K562 (cell line): ENCODE results near the gene POR. TPM values are rescaled to one million over a fixed set of nuclear protein-coding genes. Genes with fewer than 3 reads are reported as not detected.

Experiments
- BRCA1 ChIP-seq, 2 experiments: fragments of 450-650 bp in 1 of 2; sonication (generic) in 1 of 2; formaldehyde crosslinking in 1 of 2; IDR thresholded peaks; 2 replicates each; pipeline versions ENCODE4 v1.5.0 to v1.6.1; 2017 to 2020; ENCODE audit warnings: mild to moderate bottlenecking in 1 of 2, missing genetic modification reagents in 1 of 2
- GATA2 ChIP-seq: sonication (generic); formaldehyde crosslinking; IDR thresholded peaks from 2 replicates; pipeline ENCODE4 v1.4.0; 2020; ENCODE audit warnings: mild to moderate bottlenecking, missing genetic modification reagents
- MAFF ChIP-seq: IDR thresholded peaks from 2 replicates; pipeline ENCODE4 v1.6.1; 2012; ENCODE audit warnings: low read length, improper control_type of control experiment
- MAFK ChIP-seq: IDR thresholded peaks from 2 replicates; pipeline ENCODE4 v1.6.1; 2011; ENCODE audit warnings: low read length, improper control_type of control experiment
- PHF20 ChIP-seq: fragments of 450-650 bp; IDR thresholded peaks from 2 replicates; pipeline ENCODE4 v1.6.1; 2018; ENCODE audit not compliant: partially characterized antibody
- POLR2B ChIP-seq: fragments of 450-650 bp; IDR thresholded peaks from 2 replicates; pipeline ENCODE4 v1.6.1; 2018; ENCODE audit warnings: low read depth; ENCODE audit not compliant: partially characterized antibody
- RB1 ChIP-seq: fragments of 450-650 bp; IDR thresholded peaks from 2 replicates; pipeline ENCODE4 v1.6.1; 2017; ENCODE audit warnings: low read depth, mild to moderate bottlenecking
- RBFOX2 ChIP-seq: fragments of 200-400 bp; formaldehyde crosslinking; IDR thresholded peaks from 2 replicates; pipeline ENCODE4 v1.6.1; 2017; ENCODE audit warnings: low read depth, mild to moderate bottlenecking, low read length, moderate library complexity
- SAP30 ChIP-seq: fragments of 200-600 bp; sonication (generic); IDR thresholded peaks from 2 replicates; pipeline ENCODE4 v1.6.1; 2012; ENCODE audit warnings: borderline replicate concordance, low read depth, mild to moderate bottlenecking, moderate library complexity, low read length, control low read depth, inconsistent platforms; ENCODE audit not compliant: insufficient read depth, poor library complexity, severe bottlenecking
- SP2 ChIP-seq: IDR thresholded peaks from 2 replicates; pipeline ENCODE4 v1.6.1; 2011; ENCODE audit warnings: mild to moderate bottlenecking, low read depth, low read length, moderate library complexity; ENCODE audit not compliant: poor library complexity, severe bottlenecking; ENCODE audit errors: extremely low read depth
- TEAD1 ChIP-seq, 2 experiments: fragments of 450-650 bp in 1 of 2; sonication (generic) in 1 of 2; formaldehyde crosslinking; IDR thresholded peaks; 2 replicates each; pipeline versions ENCODE4 v1.4.0 to v1.8.0; 2020 to 2022; ENCODE audit warnings: mild to moderate bottlenecking in 2 of 2, missing genetic modification reagents in 1 of 2
- ZBTB7A ChIP-seq: IDR thresholded peaks from 2 replicates; pipeline ENCODE4 v1.6.1; 2011; ENCODE audit warnings: low read depth, mild to moderate bottlenecking, low read length, moderate library complexity, borderline replicate concordance; ENCODE audit not compliant: control insufficient read depth
- ZNF124 ChIP-seq: sonication (generic); formaldehyde crosslinking; IDR thresholded peaks from 2 replicates; pipeline ENCODE4 v1.8.1; 2022; ENCODE audit warnings: missing genetic modification reagents
- ZNF143 ChIP-seq: sonication (generic); formaldehyde crosslinking; IDR thresholded peaks from 2 replicates; pipeline ENCODE4 v1.9.0; 2022; ENCODE audit warnings: mild to moderate bottlenecking, missing genetic modification reagents
- ZNF445 ChIP-seq: fragments of 250-450 bp; sonication (Bioruptor Pico); IDR thresholded peaks from 2 replicates; pipeline ENCODE4 v1.4.0; 2020; ENCODE audit warnings: low read depth, mild to moderate bottlenecking, moderate library complexity
- ZNF57 ChIP-seq: fragments of 450-650 bp; formaldehyde crosslinking; IDR thresholded peaks from 2 replicates; pipeline ENCODE4 v1.4.0; 2020; ENCODE audit warnings: mild to moderate bottlenecking, moderate library complexity
- ZNF785 ChIP-seq: fragments of 250-450 bp; sonication (Bioruptor Pico); IDR thresholded peaks from 2 replicates; pipeline ENCODE4 v1.4.0; 2020; ENCODE audit warnings: mild to moderate bottlenecking
- polyA plus RNA-seq, 8 experiments: library from polyadenylated mRNA; depleted of rRNA in 4 of 8; stranded (reverse) in 5 of 8; unstranded in 3 of 8; fragments of >200 nt; fragmentation: Nextera tagmentation in 2 of 8; fragmentation: Illumina TruSeq in 1 of 8; extraction: Ambion mirVana in 2 of 8; extraction: Trizol in 1 of 8; gene quantifications; 2 replicates each; pipeline versions ENCODE4 v1.2.1 to v1.2.3, GENCODE V29; 2011 to 2014; ENCODE audit warnings: inconsistent platforms in 1 of 8, missing spikeins in 1 of 8
- total RNA-seq, 7 experiments: library from RNA; depleted of rRNA in 6 of 7; stranded (reverse); fragments of >200 nt in 6 of 7; fragmentation: Illumina TruSeq in 2 of 7; extraction: Trizol in 2 of 7; gene quantifications; 2 replicates each; pipeline versions ENCODE4 v1.2.1 to v1.2.3, GENCODE V29; 2011 to 2021; ENCODE audit warnings: low replicate concordance in 1 of 7
- TF ChIP-seq, protein P1 (sequence below): fragments of 450-650 bp; IDR thresholded peaks from 2 replicates; pipeline ENCODE4 v1.7.1; 2018; ENCODE audit warnings: mild to moderate bottlenecking, low read depth; ENCODE audit not compliant: partially characterized antibody

The POR gene
- total and polyA plus RNA-seq, 9 of the 15 experiments (the other 6 are each of a cell fraction or from before 2014, with no cell fraction given), result 4.7 to 142 (median 40.8) TPM

DNA sequence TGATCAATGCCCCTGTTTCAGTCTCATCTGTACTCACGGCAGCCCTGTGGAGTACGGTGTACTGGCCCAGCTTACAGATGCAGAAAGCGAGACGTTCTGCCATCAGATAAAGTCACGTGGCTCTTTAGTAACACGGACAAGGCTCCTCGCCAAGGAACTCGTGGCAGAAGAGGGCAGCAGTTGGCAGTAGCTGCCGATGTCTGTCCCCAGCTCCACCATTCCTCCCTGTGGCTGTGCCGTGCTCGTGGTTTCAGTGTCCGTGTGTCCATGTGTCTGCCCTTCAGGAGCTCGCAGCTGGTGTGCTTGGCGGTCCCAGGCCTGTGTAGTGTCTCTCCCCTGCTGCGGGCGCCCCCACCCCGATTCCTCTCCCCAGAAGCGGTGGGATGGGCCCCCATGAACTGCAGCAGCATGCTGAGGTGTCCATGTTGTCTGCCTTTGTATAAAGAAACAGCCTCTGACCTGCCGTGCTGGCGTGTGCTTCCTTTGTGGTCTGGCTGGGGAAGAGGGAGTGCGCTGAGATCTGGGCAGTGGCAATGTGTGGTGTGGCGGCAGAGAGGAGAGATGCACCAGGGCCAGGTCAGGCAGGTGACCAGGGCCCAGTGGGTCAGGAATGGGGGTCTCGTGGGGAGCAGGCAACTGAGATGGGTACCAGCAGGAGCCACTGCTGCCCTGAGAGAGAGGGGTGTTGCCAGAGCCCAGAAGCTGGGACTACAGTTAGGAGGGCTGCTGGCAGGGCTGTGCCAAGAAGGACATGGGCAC is 26.3 kb upstream of the POR start (continued):
- TF ChIP-seq, protein P1, sequence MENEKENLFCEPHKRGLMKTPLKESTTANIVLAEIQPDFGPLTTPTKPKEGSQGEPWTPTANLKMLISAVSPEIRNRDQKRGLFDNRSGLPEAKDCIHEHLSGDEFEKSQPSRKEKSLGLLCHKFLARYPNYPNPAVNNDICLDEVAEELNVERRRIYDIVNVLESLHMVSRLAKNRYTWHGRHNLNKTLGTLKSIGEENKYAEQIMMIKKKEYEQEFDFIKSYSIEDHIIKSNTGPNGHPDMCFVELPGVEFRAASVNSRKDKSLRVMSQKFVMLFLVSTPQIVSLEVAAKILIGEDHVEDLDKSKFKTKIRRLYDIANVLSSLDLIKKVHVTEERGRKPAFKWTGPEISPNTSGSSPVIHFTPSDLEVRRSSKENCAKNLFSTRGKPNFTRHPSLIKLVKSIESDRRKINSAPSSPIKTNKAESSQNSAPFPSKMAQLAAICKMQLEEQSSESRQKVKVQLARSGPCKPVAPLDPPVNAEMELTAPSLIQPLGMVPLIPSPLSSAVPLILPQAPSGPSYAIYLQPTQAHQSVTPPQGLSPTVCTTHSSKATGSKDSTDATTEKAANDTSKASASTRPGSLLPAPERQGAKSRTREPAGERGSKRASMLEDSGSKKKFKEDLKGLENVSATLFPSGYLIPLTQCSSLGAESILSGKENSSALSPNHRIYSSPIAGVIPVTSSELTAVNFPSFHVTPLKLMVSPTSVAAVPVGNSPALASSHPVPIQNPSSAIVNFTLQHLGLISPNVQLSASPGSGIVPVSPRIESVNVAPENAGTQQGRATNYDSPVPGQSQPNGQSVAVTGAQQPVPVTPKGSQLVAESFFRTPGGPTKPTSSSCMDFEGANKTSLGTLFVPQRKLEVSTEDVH, result peak; percentile 53
- TF ChIP-seq POLR2B (peak; percentile 33), ZNF57 (CRISPR knock-in tag) (no peak), GATA2 (no peak), ZNF785 (no peak), SP2 (no peak), PHF20 (no peak), SAP30 (no peak), ZNF124 (CRISPR knock-in tag) (no peak), TEAD1 (CRISPR knock-in tag; IDR thresholded peaks at IDR 0.05) (no peak), ZNF445 (CRISPR knock-in tag) (no peak), ZBTB7A (no peak), MAFF (no peak), MAFK (no peak), ZNF143 (no peak), RB1 (no peak), RBFOX2 (peak; percentile 49), BRCA1 (IDR thresholded peaks at IDR 0.05) (no peak), BRCA1 (CRISPR knock-in tag; IDR thresholded peaks at IDR 0.05) (no peak)
